Smooth muscle cell (in vitro differentiated cells): Measurements from ENCODE around the gene PRICKLE1. TPM values are rescaled to one million over a fixed set of nuclear protein-coding genes. Genes with fewer than 3 reads are reported as not detected.

Experiments used
- DNase-seq: peaks from one replicate; lab custom pipeline; 2025; ENCODE audit not compliant: unreplicated experiment; lab: John Stamatoyannopoulos, UW
- H2AFZ ChIP-seq: fragments of 200-600 bp; sonication (generic); 2 replicates; pipeline ENCODE4 v1.6.0; 2016; ENCODE audit warnings: antibody characterized with exemption, low read depth, mild to moderate bottlenecking
- H3F3A ChIP-seq: fragments of 200-600 bp; sonication (generic); 2 replicates; pipeline ENCODE4 v1.6.0; 2017; ENCODE audit warnings: antibody characterized with exemption, low read depth
- H3K27ac ChIP-seq: fragments of 200-600 bp; sonication (generic); 2 replicates; pipeline ENCODE4 v1.5.1; 2016; ENCODE audit warnings: low read depth, mild to moderate bottlenecking
- H3K27me3 ChIP-seq: fragments of 200-600 bp; sonication (generic); 2 replicates; pipeline ENCODE4 v1.6.1; 2016; ENCODE audit warnings: low read depth, mild to moderate bottlenecking
- H3K36me3 ChIP-seq: fragments of 200-600 bp; sonication (generic); 2 replicates; pipeline ENCODE4 v1.5.1; 2016; ENCODE audit warnings: low read depth
- H3K4me1 ChIP-seq: fragments of 200-600 bp; sonication (generic); 2 replicates; pipeline ENCODE4 v1.5.1; 2016; ENCODE audit warnings: low read depth
- H3K4me2 ChIP-seq: fragments of 200-600 bp; sonication (generic); 2 replicates; pipeline ENCODE4 v1.6.0; 2016; ENCODE audit warnings: mild to moderate bottlenecking
- H3K4me3 ChIP-seq: fragments of 200-600 bp; sonication (generic); 2 replicates; pipeline ENCODE4 v1.5.1; 2016; ENCODE audit warnings: mild to moderate bottlenecking
- H3K79me2 ChIP-seq: fragments of 200-600 bp; sonication (generic); 2 replicates; pipeline ENCODE4 v1.6.0; 2016; ENCODE audit warnings: low read depth, mild to moderate bottlenecking
- H3K9ac ChIP-seq: fragments of 200-600 bp; sonication (generic); 2 replicates; pipeline ENCODE4 v1.6.0; 2016; ENCODE audit warnings: low read depth
- H3K9me3 ChIP-seq: fragments of 200-600 bp; sonication (generic); replicated peaks from 2 replicates; pipeline ENCODE4 v1.5.1; 2016; ENCODE audit warnings: low read depth
- H4K20me1 ChIP-seq: fragments of 200-600 bp; sonication (generic); 2 replicates; pipeline ENCODE4 v1.6.0; 2016; ENCODE audit warnings: low read depth
- CTCF ChIP-seq: fragments of 200-600 bp; sonication (generic); IDR thresholded peaks from 2 replicates; pipeline ENCODE4 v1.5.1; 2017; ENCODE audit warnings: borderline replicate concordance, mild to moderate bottlenecking, antibody characterized with exemption; ENCODE audit not compliant: insufficient read depth, poor library complexity, severe bottlenecking
- WGBS: methylation state at CpG from one replicate; pipeline ENCODE4 v1.1.7; 2016; ENCODE audit warnings: low lambda C conversion rate; 5-methylcytosine and 5-hydroxymethylcytosine counted together
- polyA plus RNA-seq: library from polyadenylated mRNA; unstranded; fragments of >200 nt; fragmentation: Nextera tagmentation; extraction: Ambion mirVana; gene quantifications from 2 replicates; pipeline ENCODE4 v1.2.1, GENCODE V29; 2016
- total RNA-seq: library from RNA; depleted of rRNA; stranded (reverse); fragments of >200 nt; gene quantifications from 2 replicates; pipeline ENCODE4 v1.2.3, GENCODE V29; 2014

Gene PRICKLE1
- total and polyA plus RNA-seq, 2 experiments from 2014 or later = 45.7 to 55.4 TPM

- H3K4me1 ChIP-seq = peaks cover 8% of the 10 kb centered on the region
- H3K27me3 ChIP-seq = no peaks in the 10 kb centered on the region
- H3F3A ChIP-seq = no peaks in the 10 kb centered on the region
- no peak for DNase-seq
- 27% methylated on average over 6 of the region's 6 CpGs for WGBS
- H3K9me3 ChIP-seq = no peaks in the 10 kb centered on the region
- H4K20me1 ChIP-seq = peaks cover 5% of the 10 kb centered on the region
- no peak for TF ChIP-seq CTCF
- H3K9ac ChIP-seq = no peak overlapping the region
- H3K4me3 ChIP-seq = no peak overlapping the region
- peak overlapping the region; percentile 54 for H3K27ac ChIP-seq
- peak overlapping the region; percentile 33 for H3K4me2 ChIP-seq
- no peaks in the 10 kb centered on the region for H3K79me2 ChIP-seq
- H3K36me3 ChIP-seq = no peaks in the 10 kb centered on the region
- H2AFZ ChIP-seq = no peak overlapping the region
Observed at GRCh38 chr12:42426746-42427145, 162.8 kb downstream of the PRICKLE1 start.

DNA sequence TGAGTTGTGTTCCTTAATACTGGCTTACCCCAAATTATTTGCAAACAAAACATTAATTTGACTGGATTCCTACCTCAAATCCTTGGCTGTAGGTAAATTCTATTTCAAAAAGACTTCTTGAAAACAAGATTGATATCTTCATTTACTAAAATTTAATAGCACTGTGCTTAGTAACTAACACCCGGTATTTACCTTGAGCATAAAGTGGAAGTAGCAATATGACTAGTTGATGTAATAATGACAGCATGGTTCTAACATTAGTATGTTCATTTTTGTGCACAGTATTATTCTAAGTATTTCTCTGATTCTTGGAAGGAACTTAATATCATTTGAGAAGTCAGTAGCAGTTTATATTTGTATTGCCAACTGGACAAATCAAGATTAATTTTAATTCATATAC, 166.8 kb downstream of the PRICKLE1 start:
- no peak overlapping the region for H3K4me3 ChIP-seq
- WGBS = 93% methylated on average over 1 of the region's 1 CpG
- H3K36me3 ChIP-seq = no peaks in the 10 kb centered on the region
- no peak for TF ChIP-seq CTCF
- peaks cover 8% of the 10 kb centered on the region for H3K4me1 ChIP-seq
- H2AFZ ChIP-seq = no peak overlapping the region
- H3K9me3 ChIP-seq = no peaks in the 10 kb centered on the region
- no peak overlapping the region for H3K27ac ChIP-seq
- no peak overlapping the region for H3K4me2 ChIP-seq
- H3K27me3 ChIP-seq = no peaks in the 10 kb centered on the region
- H4K20me1 ChIP-seq = peaks cover 5% of the 10 kb centered on the region
- H3K79me2 ChIP-seq = no peaks in the 10 kb centered on the region
- no peak for DNase-seq
- no peak overlapping the region for H3K9ac ChIP-seq
- H3F3A ChIP-seq = no peaks in the 10 kb centered on the region

DNA sequence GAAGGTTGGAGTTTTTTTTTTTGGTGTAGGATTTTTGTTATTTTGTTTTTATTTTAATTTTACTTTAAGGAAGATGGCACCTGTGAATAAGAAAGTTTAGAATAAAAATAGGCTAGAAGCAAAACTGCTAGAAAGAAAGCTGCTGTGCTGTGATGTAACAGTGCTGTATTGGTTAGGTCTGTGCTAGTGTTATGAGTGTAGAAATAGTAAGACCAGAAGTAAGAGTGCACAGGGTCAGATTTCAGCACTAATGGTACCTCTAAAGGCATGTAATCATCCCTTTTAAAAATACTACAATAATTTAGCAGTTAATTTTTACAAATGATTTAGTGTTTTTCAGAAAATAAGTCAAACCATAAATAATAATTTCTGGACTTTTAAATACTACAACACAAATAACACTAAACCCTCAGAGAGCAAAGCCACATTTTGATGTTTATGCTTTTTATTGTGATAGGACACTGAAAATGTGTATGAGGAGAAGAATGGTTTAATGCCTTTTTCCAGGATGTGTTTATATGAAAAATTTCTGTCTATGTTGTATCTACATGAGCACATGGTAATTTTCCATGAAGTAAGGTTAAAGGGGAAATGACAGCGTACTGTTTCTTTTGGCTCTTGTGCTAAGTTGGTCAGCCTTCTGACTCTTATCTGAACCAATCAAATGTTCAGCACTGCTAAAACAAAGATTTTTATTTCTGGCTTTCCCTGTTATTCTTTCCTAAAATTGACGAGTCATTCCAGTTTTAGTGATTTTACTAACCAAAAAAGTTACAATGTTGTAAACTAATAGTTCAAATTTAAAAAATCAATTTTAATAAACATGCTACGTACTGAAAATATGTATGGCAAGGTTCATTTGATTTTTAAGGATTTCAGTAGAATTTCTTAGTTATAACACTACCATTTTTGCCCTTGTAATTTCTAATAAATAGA, 167.4 kb downstream of the PRICKLE1 start:
- H3K4me2 ChIP-seq = peak overlapping the region; percentile 26
- H3K27ac ChIP-seq = no peak overlapping the region
- H2AFZ ChIP-seq = no peak overlapping the region
- no peaks in the 10 kb centered on the region for H3K27me3 ChIP-seq
- DNase-seq = no peak
- no peaks in the 10 kb centered on the region for H3K9me3 ChIP-seq
- H3K4me3 ChIP-seq = no peak overlapping the region
- peaks cover 5% of the 10 kb centered on the region for H4K20me1 ChIP-seq
- H3K4me1 ChIP-seq = peaks cover 7% of the 10 kb centered on the region
- 97% methylated on average over 3 of the region's 3 CpGs for WGBS
- H3K9ac ChIP-seq = no peak overlapping the region
- no peaks in the 10 kb centered on the region for H3K79me2 ChIP-seq
- no peaks in the 10 kb centered on the region for H3K36me3 ChIP-seq
- no peaks in the 10 kb centered on the region for H3F3A ChIP-seq
- no peak for TF ChIP-seq CTCF
